Spleen (tissue), 7 donors: Measurements from ENCODE around the gene MYOZ2.

Source experiments
- CTCF ChIP-seq, 11 experiments: fragments of 200-600 bp in 7 of 11; fragments of 450-650 bp in 4 of 11; sonication (generic) in 4 of 11; IDR thresholded peaks in 8 of 11; conservative IDR thresholded peaks in 3 of 11; 1 replicate in 7 of 11; 2 replicates in 4 of 11; pipeline versions ENCODE4 v1.4.0 to v1.8.0; 2016 to 2021; ENCODE audit warnings: antibody characterized with exemption in 11 of 11, inconsistent platforms in 4 of 11, mild to moderate bottlenecking in 1 of 11
- POLR2AphosphoS5 ChIP-seq, 3 donors: sonication (generic); formaldehyde crosslinking; IDR thresholded peaks; one replicate each; pipeline ENCODE4 v1.5.1; 2017; ENCODE audit warnings: antibody characterized with exemption in 3 of 3
- donor health status: DM: no; HTN: no; CAD: no; lungs with moderate emphysema.
- donor health status: DM: no; HTN: no; CAD: no.
- donor health status: DM: no; HTN: no; CAD: no.

GRCh38 chr4:119125931-119126330 is 9.7 kb upstream of the MYOZ2 start:
- TF ChIP-seq POLR2AphosphoS5 (IDR thresholded peaks at IDR 0.05) (no peak), CTCF (IDR thresholded peaks at IDR 0.05 in 8 of 11, conservative IDR thresholded peaks at IDR 0.05 in 3 of 11) (no peak)
